Measurements from ENCODE around the gene IFT74. TPM values are rescaled to one million over a fixed set of nuclear protein-coding genes. Genes with fewer than 3 reads are reported as not detected.

The IFT74 gene
- total RNA-seq, 1 experiment from 2014 or later = 6.2 TPM

GRCh38 chr9:27054125-27054524, 97.9 kb downstream of the IFT74 start:
- Histone ChIP-seq H3K27me3 (ENCODE audit: low read length) (no peaks in the 10 kb centered on the region), H3F3A (ENCODE audit: low read length, unreplicated experiment) (no peaks in the 10 kb centered on the region), H3K9me2 (replicated peaks; ENCODE audit: low read length) (no peaks in the 10 kb centered on the region), H3K4me3 (ENCODE audit: low read length) (no peak overlapping the region), H3K27ac (ENCODE audit: low read length) (no peak overlapping the region), H3K36me3 (ENCODE audit: low read depth, low read length) (no peaks in the 10 kb centered on the region), H3K79me2 (ENCODE audit: low read length) (no peaks in the 10 kb centered on the region), H3K4me2 (ENCODE audit: low read length) (no peak overlapping the region), H2AFZ (ENCODE audit: low read length) (no peak overlapping the region), H3K9me3 (ENCODE audit: low read length) (no peaks in the 10 kb centered on the region), H4K20me1 (ENCODE audit: low read length) (no peaks in the 10 kb centered on the region), H3K9ac (ENCODE audit: low read length) (no peak overlapping the region), H3K4me1 (ENCODE audit: insufficient read depth, low read length) (peaks cover 4% of the 10 kb centered on the region; the same call in 1 of the 2 replicates)
- intact Hi-C loops (cut with micrococcal nuclease) = no loop called here
- ATAC-seq (no peak), DNase-seq (no peak)
- BruUV-seq (replicated peaks) = no TSS peak
- CTCF ChIA-PET = no interaction called here
- no peak for TF ChIP-seq EZH2phosphoT487 (IDR thresholded peaks at IDR 0.05; ENCODE audit: borderline replicate concordance, low read length)
- no peak for TF ChIP-seq EZH2 (IDR thresholded peaks at IDR 0.05; ENCODE audit: low read length, unreplicated experiment)
- TF ChIP-seq CTCF (conservative IDR thresholded peaks at IDR 0.05; ENCODE audit: low read depth, low read length) = no peak
- POLR2A ChIA-PET (ENCODE audit: unreplicated experiment) = interaction anchor here (0.6 kb wide), 1 partner anchor 41 kb away, joined by 3 read pairs; no protein-coding TSS in a partner anchor

GRCh38 chr9:27054841-27055240, 98.6 kb downstream of the IFT74 start:
- Histone ChIP-seq H3K9ac (ENCODE audit: low read length) (no peak overlapping the region), H3K36me3 (ENCODE audit: low read depth, low read length) (no peaks in the 10 kb centered on the region), H3K9me2 (replicated peaks; ENCODE audit: low read length) (no peaks in the 10 kb centered on the region), H3K79me2 (ENCODE audit: low read length) (no peaks in the 10 kb centered on the region), H3F3A (ENCODE audit: low read length, unreplicated experiment) (no peaks in the 10 kb centered on the region), H3K27ac (ENCODE audit: low read length) (no peak overlapping the region), H3K4me3 (ENCODE audit: low read length) (no peak overlapping the region), H2AFZ (ENCODE audit: low read length) (no peak overlapping the region), H3K27me3 (ENCODE audit: low read length) (no peaks in the 10 kb centered on the region), H3K4me2 (ENCODE audit: low read length) (no peak overlapping the region), H3K4me1 (ENCODE audit: insufficient read depth, low read length) (peaks cover 4% of the 10 kb centered on the region; the same call in 1 of the 2 replicates), H3K9me3 (ENCODE audit: low read length) (no peaks in the 10 kb centered on the region), H4K20me1 (ENCODE audit: low read length) (no peaks in the 10 kb centered on the region)
- TF ChIP-seq EZH2 (IDR thresholded peaks at IDR 0.05; ENCODE audit: low read length, unreplicated experiment) (no peak), CTCF (conservative IDR thresholded peaks at IDR 0.05; ENCODE audit: low read depth, low read length) (no peak), EZH2phosphoT487 (IDR thresholded peaks at IDR 0.05; ENCODE audit: borderline replicate concordance, low read length) (no peak)
- no TSS peak for BruUV-seq (replicated peaks)
- DNase-seq = no peak
- CTCF ChIA-PET = no interaction called here
- intact Hi-C loops (cut with micrococcal nuclease) = no loop called here
- ATAC-seq = no peak; the same call in 1 of the 2 replicates
- POLR2A ChIA-PET (ENCODE audit: unreplicated experiment) = no interaction called here

- H3K27ac ChIP-seq (ENCODE audit: low read length) = no peak overlapping the region
- no peak overlapping the region for H3K4me2 ChIP-seq (ENCODE audit: low read length)
- no peak overlapping the region for H3K9ac ChIP-seq (ENCODE audit: low read length)
- no TSS peak for BruUV-seq (replicated peaks)
- ATAC-seq (no peak), DNase-seq (no peak)
- ChIA-PET POLR2A (ENCODE audit: unreplicated experiment) (no interaction called here), CTCF (interaction anchor here (0.6 kb wide), 2 partner anchors 29 to 463 kb away, joined by 8 to 14 read pairs; no protein-coding TSS in a partner anchor)
- no peaks in the 10 kb centered on the region for H3K79me2 ChIP-seq (ENCODE audit: low read length)
- no peaks in the 10 kb centered on the region for H3K9me2 ChIP-seq (replicated peaks; ENCODE audit: low read length)
- no peak overlapping the region for H2AFZ ChIP-seq (ENCODE audit: low read length)
- H3K4me1 ChIP-seq (ENCODE audit: insufficient read depth, low read length) = no peaks in the 10 kb centered on the region
- no peaks in the 10 kb centered on the region for H3K9me3 ChIP-seq (ENCODE audit: low read length)
- no peaks in the 10 kb centered on the region for H3F3A ChIP-seq (ENCODE audit: low read length, unreplicated experiment)
- no peaks in the 10 kb centered on the region for H3K27me3 ChIP-seq (ENCODE audit: low read length)
- H3K4me3 ChIP-seq (ENCODE audit: low read length) = no peak overlapping the region
- TF ChIP-seq CTCF (conservative IDR thresholded peaks at IDR 0.05; ENCODE audit: low read depth, low read length) (no peak), EZH2 (IDR thresholded peaks at IDR 0.05; ENCODE audit: low read length, unreplicated experiment) (no peak), EZH2phosphoT487 (IDR thresholded peaks at IDR 0.05; ENCODE audit: borderline replicate concordance, low read length) (no peak)
- no peaks in the 10 kb centered on the region for H3K36me3 ChIP-seq (ENCODE audit: low read depth, low read length)
- intact Hi-C loops (cut with micrococcal nuclease) = no loop called here
- no peaks in the 10 kb centered on the region for H4K20me1 ChIP-seq (ENCODE audit: low read length)
Observed at GRCh38 chr9:27059412-27059811, 103.2 kb downstream of the IFT74 start.
